ENCODE results near the gene SNX33.
"Not testable (repeated sequence)": the region's sequence is repeated elsewhere in the genome, so short reads cannot be mapped to it uniquely, and the experiment has no call there.

DNA sequence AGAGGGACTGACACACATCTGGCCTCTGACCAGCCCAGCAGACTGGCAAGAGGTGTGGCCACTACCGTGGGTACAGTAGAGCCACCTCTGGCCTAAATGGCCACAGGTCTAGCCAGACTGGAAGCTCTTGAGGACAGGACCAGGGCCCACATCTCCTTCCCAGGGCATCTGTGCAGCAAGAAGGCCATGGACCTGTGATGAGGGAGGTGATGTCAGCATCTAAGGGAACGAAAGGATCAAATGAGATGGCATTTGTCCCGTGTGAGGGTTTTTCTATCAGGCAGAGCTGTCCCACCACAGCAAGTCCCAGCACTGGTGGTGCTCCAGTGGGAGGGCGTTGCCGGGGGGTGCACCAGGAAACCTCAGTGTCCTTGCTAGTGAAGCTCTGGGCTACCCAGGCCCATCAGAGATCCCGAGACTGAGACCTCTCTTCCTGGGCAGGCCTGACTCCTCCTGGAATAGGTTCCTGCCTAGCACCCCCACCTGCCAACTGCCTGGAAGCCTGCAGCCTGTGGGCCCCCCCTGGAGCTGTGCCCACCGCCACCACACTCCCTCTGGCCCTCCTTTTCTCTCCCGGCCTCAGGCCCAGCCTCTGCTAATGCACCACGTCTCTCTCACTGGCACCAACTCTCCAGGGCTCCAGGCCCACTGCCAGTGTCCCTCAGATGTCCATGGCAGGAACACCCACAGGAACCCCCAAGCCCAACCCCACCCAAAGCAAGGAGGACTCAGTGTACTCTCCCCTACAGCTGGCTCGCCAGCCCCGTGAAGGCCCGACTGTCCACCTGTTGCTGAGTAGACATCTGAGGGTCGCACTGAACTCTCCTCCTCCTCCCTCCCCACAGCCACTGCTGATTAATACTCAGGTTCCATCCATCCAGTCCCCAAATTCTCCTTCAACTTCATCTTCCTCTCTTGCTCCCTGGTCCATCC, 53.6 kb downstream of the SNX33 start:
- TF ChIP-seq POLR2A (IDR thresholded peaks at IDR 0.05) = not testable (repeated sequence)
- TF ChIP-seq, protein P1, sequence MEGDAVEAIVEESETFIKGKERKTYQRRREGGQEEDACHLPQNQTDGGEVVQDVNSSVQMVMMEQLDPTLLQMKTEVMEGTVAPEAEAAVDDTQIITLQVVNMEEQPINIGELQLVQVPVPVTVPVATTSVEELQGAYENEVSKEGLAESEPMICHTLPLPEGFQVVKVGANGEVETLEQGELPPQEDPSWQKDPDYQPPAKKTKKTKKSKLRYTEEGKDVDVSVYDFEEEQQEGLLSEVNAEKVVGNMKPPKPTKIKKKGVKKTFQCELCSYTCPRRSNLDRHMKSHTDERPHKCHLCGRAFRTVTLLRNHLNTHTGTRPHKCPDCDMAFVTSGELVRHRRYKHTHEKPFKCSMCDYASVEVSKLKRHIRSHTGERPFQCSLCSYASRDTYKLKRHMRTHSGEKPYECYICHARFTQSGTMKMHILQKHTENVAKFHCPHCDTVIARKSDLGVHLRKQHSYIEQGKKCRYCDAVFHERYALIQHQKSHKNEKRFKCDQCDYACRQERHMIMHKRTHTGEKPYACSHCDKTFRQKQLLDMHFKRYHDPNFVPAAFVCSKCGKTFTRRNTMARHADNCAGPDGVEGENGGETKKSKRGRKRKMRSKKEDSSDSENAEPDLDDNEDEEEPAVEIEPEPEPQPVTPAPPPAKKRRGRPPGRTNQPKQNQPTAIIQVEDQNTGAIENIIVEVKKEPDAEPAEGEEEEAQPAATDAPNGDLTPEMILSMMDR (IDR thresholded peaks at IDR 0.05 in 4 of 5, conservative IDR thresholded peaks at IDR 0.05 in 1 of 5) = not testable (repeated sequence)
